CD4-positive, alpha-beta T cell (primary cell): ENCODE data around the gene NAPB. TPM values are rescaled to one million over a fixed set of nuclear protein-coding genes. Genes with fewer than 3 reads are reported as not detected.

Experiments
- ATAC-seq: fragments of 200-7000 bp; cut with Tn5 transposase; one replicate; pipeline ENCODE4 v1.10.0; 2022; ENCODE audit warnings: mild to moderate bottlenecking; ENCODE audit not compliant: poor library complexity
- CTCF ChIA-PET: fragments of 350-600 bp; sonication (Branson Sonifier 250); formaldehyde crosslinking; loops from one replicate; lab custom pipeline; 2021; ENCODE audit warnings: antibody characterized with exemption, inconsistent platforms; lab: Charles Lee
- POLR2A ChIA-PET: fragments of 350-600 bp; sonication (Branson Sonifier 250); formaldehyde crosslinking; loops from one replicate; lab custom pipeline; 2021; ENCODE audit warnings: antibody characterized with exemption, inconsistent platforms; lab: Charles Lee
- DNase-seq, 14 experiments: peaks; one replicate each; pipeline ENCODE4 v3.0.0-alpha.2; 2013 to 2020; ENCODE audit warnings: mixed read lengths in 2 of 14
- H3K27ac ChIP-seq, 2 donors: one replicate each; pipeline versions ENCODE4 v1.5.1 to v1.7.0; 2013; ENCODE audit warnings: low read length in 2 of 2, low read depth in 1 of 2, mild to moderate bottlenecking in 1 of 2
- H3K27me3 ChIP-seq, 2 experiments: 1 replicate in 1 of 2; 2 replicates in 1 of 2; pipeline versions ENCODE4 v1.6.1 to v1.7.0; 2013; ENCODE audit warnings: low read length in 2 of 2, control low read depth in 1 of 2, mild to moderate bottlenecking in 1 of 2, moderate library complexity in 1 of 2; ENCODE audit not compliant: insufficient read depth in 2 of 2, control insufficient read depth in 1 of 2
- H3K36me3 ChIP-seq: one replicate; pipeline ENCODE4 v1.6.1; 2013; ENCODE audit warnings: low read length, control low read depth; ENCODE audit not compliant: insufficient read depth
- H3K4me1 ChIP-seq: one replicate; pipeline ENCODE4 v1.6.1; 2013; ENCODE audit warnings: low read length, control low read depth; ENCODE audit not compliant: insufficient read depth
- H3K4me3 ChIP-seq: one replicate; pipeline ENCODE4 v1.5.1; 2013; ENCODE audit warnings: mild to moderate bottlenecking, low read length, moderate library complexity
- H3K9me3 ChIP-seq, 2 experiments: 1 replicate in 1 of 2; 2 replicates in 1 of 2; pipeline versions ENCODE4 v1.6.1 to v1.7.0; 2013; ENCODE audit warnings: low read length in 2 of 2, mild to moderate bottlenecking in 2 of 2, control low read depth in 1 of 2, moderate library complexity in 1 of 2; ENCODE audit not compliant: control insufficient read depth in 1 of 2, insufficient read depth in 1 of 2
- H3K27ac Mint-ChIP-seq: one replicate; pipeline ENCODE4 v1.8.0; 2020; ENCODE audit warnings: mixed read lengths
- H3K27me3 Mint-ChIP-seq: one replicate; pipeline ENCODE4 v1.8.0; 2021; ENCODE audit warnings: mixed read lengths
- H3K36me3 Mint-ChIP-seq: one replicate; pipeline ENCODE4 v1.8.0; 2021; ENCODE audit warnings: low read depth, mixed read lengths
- H3K4me1 Mint-ChIP-seq: one replicate; pipeline ENCODE4 v1.8.0; 2021; ENCODE audit warnings: low read depth, mixed read lengths
- H3K4me3 Mint-ChIP-seq: one replicate; pipeline ENCODE4 v1.8.0; 2020; ENCODE audit warnings: mild to moderate bottlenecking, mixed read lengths
- H3K9me3 Mint-ChIP-seq: one replicate; pipeline ENCODE4 v1.8.0; 2020; ENCODE audit warnings: mixed read lengths
- CTCF ChIP-seq: fragments of 200-600 bp; IDR thresholded peaks from one replicate; pipeline ENCODE4 v1.8.0; 2022; ENCODE audit warnings: antibody characterized with exemption, mild to moderate bottlenecking
- intact Hi-C, 2 experiments: fragments of 100-400 bp; cut with DNase I in 1 of 2; cut with micrococcal nuclease in 1 of 2; formaldehyde crosslinking; loops; one replicate each; pipeline versions ENCODE4 v1.15.1 to v1.9.0; 2023 to 2025; cut with DNase I, micrococcal nuclease
- total RNA-seq, 174 experiments: library from RNA in 2 of 174; stranded (reverse) in 2 of 174; gene quantifications; one replicate each; pipeline ENCODE4 v1.2.3 and lab custom pipeline; 2021 to 2026

The NAPB gene
- total RNA-seq, 2 experiments from 2014 or later = 7.5 to 8.9 TPM

GRCh38 chr20:23449421-23449820 lies 28.1 kb upstream of the NAPB start:
- no peak overlapping the region for H3K4me3 Mint-ChIP-seq
- POLR2A ChIA-PET = no interaction called here
- no peaks in the 10 kb centered on the region for H3K9me3 Mint-ChIP-seq
- H3K36me3 Mint-ChIP-seq = no peaks in the 10 kb centered on the region
- Histone ChIP-seq H3K36me3 (no peaks in the 10 kb centered on the region), H3K27me3 (no peaks in the 10 kb centered on the region), H3K4me1 (no peaks in the 10 kb centered on the region), H3K27ac (no peak overlapping the region), H3K9me3 (peaks cover 0 to 3% of the 10 kb centered on the region in 2 experiments), H3K4me3 (no peak overlapping the region)
- no peak overlapping the region for H3K27ac Mint-ChIP-seq
- ATAC-seq (no peak), DNase-seq (peak in 3 of 14 experiments; percentile 30 to 34 (median 33))
- no peaks in the 10 kb centered on the region for H3K27me3 Mint-ChIP-seq
- no peak for TF ChIP-seq CTCF
- intact Hi-C loops = loop anchor here in 1 of 2 experiments (10.0 kb wide), 1 partner anchor 755 kb away; no protein-coding TSS in a partner anchor
- CTCF ChIA-PET = no interaction called here
- no peaks in the 10 kb centered on the region for H3K4me1 Mint-ChIP-seq

- Mint-ChIP-seq H3K4me1 (no peaks in the 10 kb centered on the region), H3K9me3 (no peaks in the 10 kb centered on the region), H3K27ac (no peak overlapping the region), H3K36me3 (no peaks in the 10 kb centered on the region), H3K27me3 (no peaks in the 10 kb centered on the region), H3K4me3 (no peak overlapping the region)
- H3K36me3 ChIP-seq = no peaks in the 10 kb centered on the region
- H3K9me3 ChIP-seq = peaks cover 0 to 3% of the 10 kb centered on the region in 2 experiments
- POLR2A ChIA-PET = no interaction called here
- no peak for TF ChIP-seq CTCF
- no peaks in the 10 kb centered on the region for H3K4me1 ChIP-seq
- no peak overlapping the region for H3K27ac ChIP-seq
- intact Hi-C loops = loop anchor here in 1 of 2 experiments (10.0 kb wide), 1 partner anchor 753 kb away; no protein-coding TSS in a partner anchor
- H3K27me3 ChIP-seq = no peaks in the 10 kb centered on the region
- no peak for ATAC-seq
- H3K4me3 ChIP-seq = no peak overlapping the region
- DNase-seq = no peak
- CTCF ChIA-PET = no interaction called here
These were observed 26.9 kb upstream of the NAPB start for GRCh38 chr20:23448167-23448566.

GRCh38 chr20:23446505-23446904 lies 25.2 kb upstream of the NAPB start:
- no peak for TF ChIP-seq CTCF

More at GRCh38 chr20:23446505-23446904, 25.2 kb upstream of the NAPB start:
- H3K27me3 Mint-ChIP-seq = no peaks in the 10 kb centered on the region
- H3K4me3 Mint-ChIP-seq = no peak overlapping the region
- H3K9me3 ChIP-seq = peaks cover 0 to 3% of the 10 kb centered on the region in 2 experiments
- H3K9me3 Mint-ChIP-seq = no peaks in the 10 kb centered on the region
- ChIA-PET POLR2A (no interaction called here), CTCF (interaction anchor here (0.8 kb wide), 1 partner anchor 97 kb away, joined by 4 read pairs; the partner anchor contains the start of gene NXT1)
- H3K27ac ChIP-seq = no peak overlapping the region
- H3K27me3 ChIP-seq = no peaks in the 10 kb centered on the region
- no peaks in the 10 kb centered on the region for H3K4me1 Mint-ChIP-seq
- intact Hi-C loops = loop anchor here in 1 of 2 experiments (10.0 kb wide), 1 partner anchor 752 kb away; no protein-coding TSS in a partner anchor
- no peaks in the 10 kb centered on the region for H3K4me1 ChIP-seq
- no peak for ATAC-seq
- H3K36me3 Mint-ChIP-seq = no peaks in the 10 kb centered on the region
- H3K36me3 ChIP-seq = no peaks in the 10 kb centered on the region
- H3K27ac Mint-ChIP-seq = no peak overlapping the region
- no peak overlapping the region for H3K4me3 ChIP-seq
- peak in 3 of 14 experiments; percentile 15 to 21 (median 16) for DNase-seq
